DMS153 (cell line): ENCODE results near the gene ZMYND8.
"Not testable (repeated sequence)": the region's sequence is repeated elsewhere in the genome, so short reads cannot be mapped to it uniquely, and the experiment has no call there.

ENCODE experiments used
- DNase-seq: peaks from one replicate; lab custom pipeline; 2025; lab: John Stamatoyannopoulos, UW

Gene ZMYND8

GRCh38 chr20:47356526-47357295 lies at the start of gene ZMYND8:
ZMYND8 (minus strand) TSS chr20:47356699; CDS start chr20:47356670, 29 bp downstream.
- peak; percentile 96 for DNase-seq

DNA sequence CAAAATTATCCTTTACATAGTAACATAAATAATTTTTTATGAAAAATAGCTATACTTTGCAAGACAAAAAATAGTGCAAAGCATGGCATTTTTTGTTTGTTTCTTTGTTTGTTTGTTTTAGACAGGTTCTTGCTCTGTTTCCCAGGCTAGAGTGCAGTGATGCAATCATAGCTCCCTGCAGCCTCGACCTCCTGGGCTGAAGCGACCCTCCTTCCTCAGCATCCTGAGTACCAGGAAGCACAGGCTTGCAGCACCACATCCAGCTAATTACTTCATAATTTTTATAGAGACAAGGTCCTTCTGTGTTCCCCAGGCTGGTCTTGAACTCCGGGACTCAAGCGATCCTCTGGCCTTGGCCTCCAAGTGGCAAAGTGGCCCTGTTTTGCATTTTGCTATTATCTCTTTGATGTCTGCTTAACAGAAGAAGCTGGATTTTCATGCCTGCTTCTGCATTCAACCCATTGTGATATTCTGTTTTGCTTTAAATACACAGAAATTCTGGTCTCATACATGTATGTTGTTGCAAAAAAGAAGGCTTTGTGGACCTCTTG lies 49.4 kb upstream of the ZMYND8 start:
- no peak for DNase-seq

- DNase-seq = no peak
Observed at GRCh38 chr20:47400685-47401084, 44.2 kb upstream of the ZMYND8 start.

GRCh38 chr20:47397652-47398301 lies 41.3 kb upstream of the ZMYND8 start:
- DNase-seq = peak; percentile 35

- DNase-seq = no peak
Observed at GRCh38 chr20:47396762-47397476, 40.4 kb upstream of the ZMYND8 start.

- not testable (repeated sequence) for DNase-seq
Observed at GRCh38 chr20:47393796-47394514, 37.5 kb upstream of the ZMYND8 start.

DNA sequence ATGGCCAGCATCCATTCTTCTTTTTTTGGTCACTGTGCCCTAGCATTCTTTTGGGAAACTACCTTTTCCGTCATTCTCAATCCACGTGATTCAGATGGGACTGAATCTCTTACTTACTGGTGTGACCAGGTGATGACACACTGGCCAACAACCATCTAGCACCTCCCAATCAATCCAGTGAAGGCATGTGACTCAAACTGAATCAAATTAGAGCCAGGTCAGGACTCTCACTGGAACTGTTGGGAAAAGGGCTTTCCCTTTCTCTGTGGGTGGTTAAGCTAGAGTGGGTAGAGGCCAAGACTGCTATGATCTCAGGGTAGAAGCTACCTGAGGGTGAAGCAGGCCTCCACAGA lies 36.2 kb upstream of the ZMYND8 start:
- no peak for DNase-seq

GRCh38 chr20:47392015-47392720 lies 35.7 kb upstream of the ZMYND8 start:
- no peak for DNase-seq

GRCh38 chr20:47391276-47392010 lies 34.9 kb upstream of the ZMYND8 start:
- no peak for DNase-seq

- DNase-seq = no peak
Observed at GRCh38 chr20:47389867-47390347, 33.4 kb upstream of the ZMYND8 start.

DNA sequence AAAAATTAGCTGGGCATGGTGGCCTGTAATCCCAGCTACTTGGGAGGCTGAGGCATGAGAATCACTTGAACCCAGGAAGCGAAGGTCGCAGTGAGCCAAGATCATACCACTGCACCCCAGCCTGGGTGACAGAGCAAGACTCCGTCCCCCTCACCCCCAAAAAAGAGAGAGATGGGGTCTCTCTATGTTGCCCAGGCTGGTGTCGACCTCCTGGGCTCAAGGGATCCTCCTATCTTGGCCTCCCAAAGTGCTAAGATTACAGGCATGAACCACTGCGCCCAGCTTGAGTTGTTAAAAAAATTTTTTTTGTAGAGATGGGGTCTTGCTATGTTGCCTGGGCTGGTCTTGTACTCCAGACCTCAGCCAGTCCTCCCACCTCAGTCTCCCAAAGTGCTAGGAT lies 29.5 kb upstream of the ZMYND8 start:
- DNase-seq = not testable (repeated sequence)

DNA sequence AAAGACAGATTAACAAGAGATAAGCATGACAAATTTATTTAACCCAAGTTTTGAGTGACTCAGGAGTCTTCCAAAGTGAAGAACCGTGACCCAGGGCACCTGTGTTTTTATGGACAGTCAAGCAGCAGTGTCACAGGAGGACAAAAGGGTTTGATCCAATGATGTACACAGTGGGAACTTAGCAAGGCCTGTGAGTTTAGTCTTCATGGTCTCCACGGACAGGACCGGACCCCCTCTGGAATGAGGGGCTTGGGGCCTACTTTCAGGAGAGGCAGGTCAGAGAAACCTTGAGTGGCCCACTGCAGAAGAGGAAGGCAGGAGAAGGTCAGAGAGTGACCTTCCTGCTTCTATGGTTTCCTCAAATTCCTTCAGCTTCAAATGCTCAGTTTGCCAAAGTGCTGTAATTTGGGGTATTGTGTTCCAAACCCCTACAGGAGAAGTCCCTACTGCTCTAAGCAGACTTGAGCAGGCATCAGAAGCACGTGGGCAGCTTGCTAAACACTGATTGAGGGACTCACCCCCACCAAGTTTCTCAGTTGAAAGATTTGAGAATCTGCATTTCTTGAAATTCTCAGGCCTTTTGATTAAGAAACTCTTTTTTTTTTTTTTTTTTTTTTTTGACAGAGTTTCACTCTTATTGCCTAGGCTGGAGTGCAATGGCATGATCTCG lies 26.4 kb upstream of the ZMYND8 start:
- DNase-seq = no peak

GRCh38 chr20:47380481-47380880 lies 24.0 kb upstream of the ZMYND8 start:
- DNase-seq = no peak

GRCh38 chr20:47379433-47380150 lies 23.1 kb upstream of the ZMYND8 start:
- DNase-seq = no peak

DNA sequence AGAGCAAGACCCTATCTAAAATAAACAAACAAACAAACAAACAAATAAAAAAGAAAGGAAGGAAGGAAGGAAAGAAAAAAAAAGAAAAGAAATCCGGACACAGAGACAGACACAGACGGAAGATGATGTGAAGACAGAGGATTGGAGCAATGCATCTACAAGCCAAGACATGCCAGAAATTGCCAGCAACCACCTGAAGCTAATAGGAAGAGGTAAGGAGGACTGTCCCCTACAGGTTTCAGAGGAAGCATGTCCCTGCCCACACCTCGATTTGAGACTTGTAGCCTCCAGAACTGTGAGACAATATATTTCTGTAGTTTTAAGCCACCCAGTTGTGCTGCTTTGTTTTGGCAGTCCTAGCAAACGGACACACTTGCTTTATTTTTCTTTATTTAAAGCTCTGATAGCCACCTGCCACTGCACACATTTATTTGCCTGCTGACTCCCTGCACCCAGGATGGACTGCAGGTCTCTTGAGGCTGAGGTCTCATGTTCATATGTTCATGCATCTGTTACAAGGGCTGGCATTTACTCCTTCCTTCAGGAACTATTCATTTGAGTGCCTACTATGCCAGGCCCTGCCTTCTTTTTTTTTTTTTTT lies 20.7 kb upstream of the ZMYND8 start:
- no peak for DNase-seq

DNA sequence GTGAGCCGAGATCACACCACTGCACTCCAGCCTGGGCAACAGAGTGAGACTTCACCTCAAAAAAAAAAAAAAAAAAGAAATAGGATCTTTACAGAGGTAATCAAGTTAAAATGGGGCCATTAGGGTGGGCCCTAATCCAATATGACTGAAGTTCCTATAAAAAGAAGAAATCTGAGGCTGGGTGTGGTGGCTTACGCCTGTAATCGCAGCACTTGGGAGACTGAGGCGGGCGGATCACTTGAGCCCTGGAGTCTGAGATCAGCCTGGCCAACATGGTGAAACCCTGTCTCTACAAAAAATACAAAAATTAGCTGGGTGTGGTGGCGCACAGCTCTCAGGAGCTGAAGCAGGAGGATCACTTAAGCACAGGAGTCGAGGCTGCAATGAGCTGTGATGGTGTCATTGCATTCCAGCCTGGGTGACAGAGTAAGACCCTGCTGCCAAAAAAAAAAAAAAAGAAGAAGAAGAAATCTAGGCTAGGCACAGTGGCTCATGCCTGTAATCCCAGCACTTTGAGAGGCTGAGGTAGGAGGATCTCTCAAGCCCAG lies 19.7 kb upstream of the ZMYND8 start:
- not testable (repeated sequence) for DNase-seq

DNA sequence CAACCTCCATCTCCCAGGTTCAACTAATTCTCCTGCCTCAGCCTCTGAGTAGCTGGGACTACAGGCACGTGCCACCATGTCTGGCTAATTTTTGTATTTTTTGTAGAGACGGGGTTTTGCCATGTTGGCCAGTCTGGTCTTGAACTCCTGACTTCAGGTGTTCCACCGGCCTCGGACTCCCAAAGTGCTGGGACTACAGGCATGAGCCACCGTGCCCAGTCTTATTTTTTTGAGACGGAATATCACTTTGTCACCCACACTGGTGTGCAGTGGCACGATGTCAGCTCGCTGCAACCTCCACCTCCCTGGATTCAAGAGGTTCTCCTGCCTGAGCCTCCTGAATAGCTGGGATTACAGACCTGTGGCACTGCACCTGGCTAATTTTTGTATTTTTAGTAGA lies 17.6 kb upstream of the ZMYND8 start:
- not testable (repeated sequence) for DNase-seq

DNA sequence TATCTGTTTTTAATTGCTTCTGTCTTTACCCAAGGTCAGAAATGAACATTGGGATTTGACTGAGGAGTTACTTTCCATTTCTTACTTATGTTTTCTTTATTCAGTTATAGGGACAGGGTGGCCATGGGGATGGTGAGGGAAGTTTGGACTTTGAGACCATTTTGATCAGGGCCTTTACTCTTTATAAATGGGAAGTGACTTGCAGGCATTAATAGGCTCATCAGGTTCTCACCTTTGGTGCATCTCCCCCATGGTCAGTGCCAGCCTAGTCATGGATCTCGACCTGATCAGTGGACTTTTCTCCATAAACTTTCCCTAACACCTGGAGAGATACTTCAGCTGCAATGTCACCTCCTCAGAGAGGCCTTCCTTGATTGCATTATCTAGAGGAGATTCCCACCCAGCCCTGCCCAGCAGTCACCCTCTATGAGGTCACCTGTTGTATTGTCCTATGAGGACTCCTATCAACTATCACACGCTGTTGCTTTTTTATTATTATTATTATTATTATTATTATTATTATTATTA lies 16.8 kb upstream of the ZMYND8 start:
- no peak for DNase-seq
